Astrocyte of the spinal cord (primary cell): Measurements from ENCODE around the gene BCL2.

ENCODE experiments used
- DNase-seq: peaks from one replicate; pipeline ENCODE4 v3.0.0; 2011; ENCODE audit warnings: low read depth, low spot score
- H3K4me3 ChIP-seq: 2 replicates; pipeline ENCODE4 v1.5.1; 2011; ENCODE audit warnings: low read depth, mild to moderate bottlenecking, low read length, moderate library complexity
- in situ Hi-C: cut with HindIII; loops from 2 replicates; pipeline ENCODE4 v1.10.0; 2017; ENCODE audit warnings: low sequenced_read_pairs
- TF ChIP-seq, protein P1 (sequence below): IDR thresholded peaks from 2 replicates; pipeline ENCODE4 v1.5.1; 2012; ENCODE audit warnings: low read depth, mild to moderate bottlenecking, low read length, inconsistent platforms

The BCL2 gene

DNA sequence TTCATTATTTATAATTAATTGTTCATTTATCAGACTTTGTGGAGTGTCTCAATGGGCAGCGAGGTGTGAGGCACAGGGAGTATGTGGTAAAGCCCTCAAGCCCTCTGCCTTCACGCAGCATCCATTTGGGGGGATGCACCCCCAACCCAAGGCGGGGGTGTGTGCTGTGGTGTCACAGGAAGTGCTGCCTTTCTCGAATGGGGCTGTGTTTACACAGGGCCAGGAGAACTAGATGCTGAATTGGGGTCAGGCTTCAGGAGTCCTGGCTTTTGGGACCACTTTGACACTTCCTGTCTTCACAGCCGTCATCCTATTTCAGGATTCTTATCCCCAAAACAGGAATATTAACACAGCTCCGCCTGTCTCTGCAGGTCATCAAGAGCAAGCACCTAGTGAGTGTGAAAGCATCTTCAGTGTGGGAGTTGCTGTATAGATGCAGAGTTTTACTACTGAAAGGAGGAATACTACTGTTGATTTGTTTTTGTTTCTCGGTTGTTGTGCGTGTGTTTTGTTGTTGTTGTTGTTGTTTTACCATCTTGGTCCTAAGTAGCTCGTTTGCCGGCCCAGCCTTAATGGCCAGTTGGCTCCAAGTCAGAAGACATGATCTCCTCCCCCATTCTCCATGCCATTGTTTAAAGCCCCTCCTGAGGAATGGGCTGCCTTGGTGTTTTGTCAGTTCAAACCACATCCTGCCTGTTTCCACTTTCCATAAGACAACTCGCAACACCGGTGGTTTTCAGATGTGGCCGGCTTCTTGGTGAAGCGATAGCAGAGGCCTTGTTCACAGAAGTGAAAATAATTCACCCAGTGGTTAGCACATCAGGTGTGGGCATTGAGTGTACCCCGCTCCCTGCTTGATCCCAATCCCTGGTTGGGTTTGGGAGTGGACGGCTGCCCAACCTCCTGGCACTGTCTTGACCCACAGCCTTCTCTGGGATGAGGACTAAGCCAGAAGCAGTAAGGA, 221.3 kb downstream of the BCL2 start:
- no peak for DNase-seq

DNA sequence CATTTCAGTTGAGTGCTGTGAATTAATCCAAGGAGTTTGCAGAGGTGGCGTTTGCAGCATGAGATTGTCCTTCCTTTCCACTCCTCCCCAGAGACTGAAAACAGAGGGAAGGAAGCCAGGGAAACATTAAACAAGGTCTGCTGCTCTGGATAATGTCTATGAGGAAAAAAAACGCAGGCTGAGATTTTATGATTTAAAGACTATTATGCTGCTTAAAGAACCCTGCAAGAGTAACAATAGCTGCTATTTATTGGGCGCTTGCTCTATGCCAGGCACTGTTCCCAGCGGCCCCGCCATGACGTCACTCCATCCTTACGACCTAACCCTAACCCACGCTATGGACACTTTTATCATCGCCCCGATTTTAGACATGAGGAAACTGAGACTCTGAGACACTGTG, 222.4 kb downstream of the BCL2 start:
- no peak overlapping the region for H3K4me3 ChIP-seq
- TF ChIP-seq, protein P1, sequence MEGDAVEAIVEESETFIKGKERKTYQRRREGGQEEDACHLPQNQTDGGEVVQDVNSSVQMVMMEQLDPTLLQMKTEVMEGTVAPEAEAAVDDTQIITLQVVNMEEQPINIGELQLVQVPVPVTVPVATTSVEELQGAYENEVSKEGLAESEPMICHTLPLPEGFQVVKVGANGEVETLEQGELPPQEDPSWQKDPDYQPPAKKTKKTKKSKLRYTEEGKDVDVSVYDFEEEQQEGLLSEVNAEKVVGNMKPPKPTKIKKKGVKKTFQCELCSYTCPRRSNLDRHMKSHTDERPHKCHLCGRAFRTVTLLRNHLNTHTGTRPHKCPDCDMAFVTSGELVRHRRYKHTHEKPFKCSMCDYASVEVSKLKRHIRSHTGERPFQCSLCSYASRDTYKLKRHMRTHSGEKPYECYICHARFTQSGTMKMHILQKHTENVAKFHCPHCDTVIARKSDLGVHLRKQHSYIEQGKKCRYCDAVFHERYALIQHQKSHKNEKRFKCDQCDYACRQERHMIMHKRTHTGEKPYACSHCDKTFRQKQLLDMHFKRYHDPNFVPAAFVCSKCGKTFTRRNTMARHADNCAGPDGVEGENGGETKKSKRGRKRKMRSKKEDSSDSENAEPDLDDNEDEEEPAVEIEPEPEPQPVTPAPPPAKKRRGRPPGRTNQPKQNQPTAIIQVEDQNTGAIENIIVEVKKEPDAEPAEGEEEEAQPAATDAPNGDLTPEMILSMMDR = no peak
- in situ Hi-C loops = no loop called here
- no peak for DNase-seq

More for the DNA sequence above, 221.3 kb downstream of the BCL2 start:
- in situ Hi-C loops = no loop called here
- no peak overlapping the region for H3K4me3 ChIP-seq
- TF ChIP-seq, protein P1 = no peak

DNA sequence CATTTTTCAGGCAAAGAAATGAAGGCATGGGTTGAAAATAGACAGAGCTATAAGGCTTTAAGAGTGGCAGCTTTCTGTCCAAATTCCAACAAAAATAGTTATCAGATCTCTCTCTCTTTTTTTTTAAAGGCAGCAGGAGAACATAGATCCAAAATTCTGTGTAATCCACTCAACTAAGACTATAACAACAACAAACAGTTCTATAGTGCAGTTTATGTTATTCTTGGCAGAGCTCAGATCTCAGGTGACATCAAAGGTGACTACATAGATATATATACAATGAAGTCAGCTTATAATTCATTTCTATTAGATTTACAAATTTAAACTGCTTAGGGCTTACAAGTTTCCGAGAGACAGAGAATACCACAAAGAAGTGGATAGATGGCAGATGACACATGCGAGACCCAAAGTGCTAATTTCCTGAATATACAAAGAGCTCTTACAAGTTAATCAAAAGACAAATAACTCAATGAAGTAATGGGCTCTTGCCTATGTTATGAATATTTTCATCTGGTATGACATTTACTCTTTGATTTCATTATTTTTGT, 223.2 kb downstream of the BCL2 start:
- TF ChIP-seq, protein P1 = no peak
- no peak for DNase-seq
- H3K4me3 ChIP-seq = no peak overlapping the region
- in situ Hi-C loops = no loop called here

DNA sequence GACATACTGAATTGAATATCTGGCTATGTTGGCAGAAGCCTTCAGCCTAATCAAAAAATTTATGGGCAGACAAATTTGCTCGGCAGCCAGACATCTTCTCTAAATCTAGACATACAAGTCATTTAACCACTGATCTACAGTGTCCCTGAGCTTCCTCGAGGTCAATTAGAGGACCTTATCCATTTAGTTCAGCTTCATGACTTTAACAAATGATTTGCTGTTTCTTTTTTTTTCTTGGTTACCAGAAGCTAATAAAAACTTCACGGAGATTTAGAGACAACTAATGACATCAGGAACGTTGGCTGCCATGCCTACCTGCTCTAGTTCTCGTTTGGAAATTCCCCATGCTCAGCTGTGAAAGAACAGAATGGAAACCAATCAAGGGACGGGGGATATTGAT, 223.8 kb downstream of the BCL2 start:
- TF ChIP-seq, protein P1 = no peak
- no peak for DNase-seq
- in situ Hi-C loops = no loop called here
- H3K4me3 ChIP-seq = no peak overlapping the region

DNA sequence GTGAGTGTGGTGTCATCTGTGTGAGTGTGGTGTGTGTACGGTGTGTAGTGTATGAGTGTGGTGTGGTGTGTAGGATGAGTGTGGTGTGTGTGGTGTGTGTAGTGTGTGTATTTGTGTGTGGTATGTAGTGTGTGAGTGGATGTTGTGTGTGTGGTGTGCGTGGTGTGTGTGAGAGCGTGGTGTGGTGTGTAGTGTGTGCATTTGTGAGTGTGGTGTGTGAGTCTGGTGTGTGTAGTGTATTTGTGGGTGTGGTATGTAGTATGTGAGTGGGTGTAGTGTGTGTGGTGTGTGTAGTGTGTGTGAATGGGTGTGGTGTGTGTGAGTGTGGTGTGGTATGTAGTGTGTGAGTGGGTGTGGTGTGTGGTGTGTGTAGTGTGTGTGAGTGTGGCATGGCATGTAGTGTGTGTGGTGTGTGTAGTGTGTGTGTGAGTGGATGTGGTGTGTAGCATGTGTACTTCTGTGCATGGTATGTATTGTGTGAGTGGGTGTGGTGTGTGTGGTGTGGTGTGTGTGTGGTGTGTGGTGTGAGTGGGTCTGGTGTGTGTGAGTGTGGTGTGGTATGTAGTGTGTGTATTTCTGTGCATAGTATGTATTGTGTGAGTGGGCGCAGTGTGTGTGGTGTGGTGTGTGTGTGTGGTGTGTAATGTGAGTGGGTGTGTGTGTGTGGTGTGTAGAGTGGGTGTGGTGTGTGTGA, 227.8 kb downstream of the BCL2 start:
- TF ChIP-seq, protein P1 = no peak
- no peak overlapping the region for H3K4me3 ChIP-seq
- in situ Hi-C loops = no loop called here
- no peak for DNase-seq

DNA sequence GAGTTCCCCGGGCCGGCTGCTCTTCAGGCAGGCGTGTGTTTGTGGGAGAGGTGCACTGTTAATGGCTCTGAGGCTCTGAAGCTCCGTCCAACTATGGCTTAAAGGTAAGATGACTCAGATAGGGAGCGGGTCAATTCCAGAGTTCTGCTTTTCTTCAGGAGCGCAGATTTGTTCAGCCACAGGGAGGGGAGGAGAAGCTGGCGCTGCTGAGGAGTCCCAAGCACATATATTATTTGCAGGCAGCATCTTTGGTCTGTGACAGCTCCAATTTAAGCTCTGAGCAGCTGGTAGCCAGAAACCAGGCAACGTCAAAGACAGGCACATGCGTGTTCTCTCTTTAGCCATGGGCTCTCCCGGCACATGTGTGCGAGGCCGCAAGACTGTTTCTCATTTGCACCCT, 229.2 kb downstream of the BCL2 start:
- in situ Hi-C loops = no loop called here
- no peak overlapping the region for H3K4me3 ChIP-seq
- DNase-seq = no peak
- TF ChIP-seq, protein P1 = no peak
